Stimulated activated naive CD4-positive, alpha-beta T cell (primary cell): ENCODE results near the gene KIF27.
"Not testable (repeated sequence)": the region's sequence is repeated elsewhere in the genome, so short reads cannot be mapped to it uniquely, and the experiment has no call there.

Experiments
- DNase-seq, 6 experiments: peaks; one replicate each; lab custom pipeline; 2025; lab: John Stamatoyannopoulos, UW

KIF27 gene

DNA sequence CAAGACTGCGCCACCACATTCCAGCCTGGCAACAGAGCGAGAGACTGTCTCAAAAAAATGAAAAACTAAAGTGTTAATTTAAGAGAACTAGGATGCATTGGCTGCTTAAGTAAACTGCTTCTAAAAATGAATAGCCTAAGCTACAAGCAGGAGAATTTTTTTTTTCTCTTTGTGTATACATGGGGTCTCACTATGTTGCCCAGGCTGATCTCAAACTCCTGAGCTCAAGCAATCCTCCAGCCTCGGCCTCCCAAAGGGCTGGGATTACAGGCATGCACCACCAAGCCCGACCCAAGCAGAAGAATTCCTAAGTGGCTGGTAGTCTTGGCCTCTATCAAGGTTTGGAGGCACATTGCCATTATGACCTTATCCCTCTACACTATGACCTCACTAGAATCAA, 106.1 kb downstream of the KIF27 start:
- not testable (repeated sequence) for DNase-seq

DNA sequence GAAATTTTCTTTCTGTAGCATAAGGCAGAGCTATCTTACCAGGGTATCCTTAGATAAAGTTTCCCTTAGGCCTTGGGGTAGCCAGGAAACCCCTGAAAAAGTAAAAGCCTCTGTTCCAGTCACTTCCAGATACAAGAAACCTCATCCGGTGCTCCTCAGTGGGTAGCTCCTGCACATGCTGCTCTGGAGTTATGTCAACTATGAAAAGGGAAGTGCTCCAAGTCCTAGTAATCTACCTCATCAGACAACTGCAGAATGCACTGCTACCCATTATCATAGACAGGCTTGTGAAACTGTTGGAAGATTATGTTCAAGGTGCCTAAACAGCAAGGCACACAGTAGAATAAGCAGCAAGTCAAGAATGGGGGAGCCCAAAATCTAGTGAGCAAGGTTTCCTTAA, 112.0 kb downstream of the KIF27 start:
- DNase-seq: not testable (repeated sequence)

DNA sequence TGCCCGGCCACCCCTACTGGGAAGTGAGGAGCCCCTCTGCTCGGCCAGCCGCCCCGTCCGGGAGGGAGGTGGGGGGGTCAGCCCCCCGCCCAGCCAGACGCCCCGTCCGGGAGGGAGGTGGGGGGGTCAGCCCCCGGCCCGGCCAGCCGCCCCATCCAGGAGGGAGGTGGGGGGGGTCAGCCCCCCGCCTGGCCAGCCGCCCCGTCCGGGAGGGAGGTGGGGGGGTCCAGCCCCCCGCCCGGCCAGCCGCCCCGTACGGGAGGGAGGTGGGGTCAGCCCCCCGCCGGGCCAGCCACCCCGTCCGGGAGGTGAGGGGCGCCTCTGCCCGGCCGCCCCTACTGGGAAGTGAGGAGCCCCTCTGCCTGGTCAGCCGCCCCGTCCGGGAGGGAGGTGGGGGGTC, 116.8 kb downstream of the KIF27 start:
- not testable (repeated sequence) for DNase-seq

DNA sequence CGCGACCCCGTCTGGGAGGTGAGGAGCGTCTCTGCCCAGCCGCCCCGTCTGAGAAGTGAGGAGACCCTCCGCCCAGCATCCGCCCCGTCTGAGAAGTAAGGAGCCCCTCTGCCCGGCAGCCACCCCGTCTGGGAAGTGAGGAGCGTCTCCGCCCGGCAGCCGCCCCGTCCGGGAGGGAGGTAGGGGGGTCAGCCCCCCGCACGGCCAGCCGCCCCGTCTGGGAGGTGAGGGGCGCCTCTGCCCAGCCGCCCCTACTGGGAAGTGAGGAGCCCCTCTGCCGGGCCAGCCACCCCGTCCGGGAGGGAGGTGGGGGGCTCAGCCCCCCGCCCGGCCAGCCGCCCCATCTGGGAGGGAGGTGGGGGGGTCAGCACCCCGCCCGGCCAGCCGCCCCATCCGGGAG, 117.3 kb downstream of the KIF27 start:
- not testable (repeated sequence) for DNase-seq

DNA sequence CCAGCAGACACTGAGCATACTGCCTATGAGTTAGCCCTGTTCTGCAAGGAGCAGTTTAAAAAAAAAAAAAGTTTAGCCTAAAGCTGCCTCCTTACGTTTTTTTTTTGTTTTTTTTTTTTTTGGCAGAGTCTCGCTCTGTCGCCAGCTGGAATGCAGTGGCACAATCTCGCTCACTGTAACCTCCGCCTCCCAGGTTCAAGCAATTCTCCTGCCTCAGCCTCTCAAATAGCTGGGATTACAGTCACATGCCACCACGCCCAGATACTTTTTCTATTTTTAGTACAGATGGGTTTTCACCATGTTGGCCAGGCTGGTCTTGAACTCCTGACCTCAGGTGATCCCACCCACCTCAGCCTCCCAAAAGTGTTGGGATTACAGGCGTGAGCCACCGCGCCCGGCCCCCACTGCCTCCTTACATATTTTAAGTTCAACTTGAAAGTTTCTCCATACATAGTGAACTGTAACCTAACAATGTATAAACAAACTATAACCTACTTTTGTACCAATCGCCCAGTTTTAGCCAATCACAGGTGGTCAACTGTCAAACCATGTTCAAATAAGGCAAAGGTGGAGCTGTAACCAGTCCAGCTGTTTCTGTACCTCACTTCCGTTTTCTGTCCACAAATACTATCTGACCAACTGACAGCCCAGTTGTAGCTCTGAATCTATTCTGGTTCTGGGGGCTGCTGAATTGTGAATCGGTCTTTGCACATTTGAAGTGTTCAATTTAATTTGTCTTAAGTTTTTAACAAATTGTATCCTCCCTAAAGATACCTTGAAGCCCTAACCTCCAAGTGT, 120.8 kb downstream of the KIF27 start:
- DNase-seq: no peak

DNA sequence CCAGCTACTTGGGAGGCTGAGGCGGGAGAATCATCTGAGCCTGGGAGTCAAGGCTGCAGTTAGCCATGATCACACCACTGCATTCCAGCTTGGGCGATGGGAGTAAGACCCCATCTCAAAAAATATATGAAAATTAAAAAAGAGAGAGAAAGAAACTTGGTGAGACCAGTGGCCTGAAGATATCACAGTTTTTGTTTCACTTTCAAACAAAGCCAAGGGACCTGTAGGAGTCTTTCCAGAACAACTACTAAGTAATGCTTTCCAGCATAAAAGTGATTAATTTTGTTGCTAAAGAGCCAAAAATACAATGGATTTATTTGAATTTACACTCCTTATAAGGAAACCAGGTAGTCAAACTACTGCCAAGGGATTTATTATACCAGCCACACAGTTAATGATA, 127.2 kb downstream of the KIF27 start:
- DNase-seq: no peak

DNA sequence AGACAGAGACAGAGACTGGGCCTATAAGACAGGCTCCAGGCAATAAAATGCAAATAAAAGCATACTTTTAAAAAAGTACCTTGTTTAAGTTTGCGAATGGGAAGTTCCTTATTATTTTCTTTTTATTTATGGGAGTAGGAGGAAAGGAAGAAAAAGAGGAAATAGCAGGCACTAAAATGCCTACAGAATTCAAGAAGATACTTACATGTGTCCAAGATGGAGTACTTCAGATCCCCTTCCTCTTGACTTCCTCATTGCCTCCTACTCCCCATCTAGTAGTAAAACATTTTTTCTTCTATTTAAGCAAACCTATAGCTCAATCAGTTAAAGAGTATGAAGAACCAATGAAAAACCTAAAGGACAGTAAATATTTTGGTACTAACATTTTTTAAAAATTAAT, 128.5 kb downstream of the KIF27 start:
- no peak for DNase-seq
